ENCODE measurements around the gene SUFU.

The SUFU gene

GRCh38 chr10:102670871-102671434 is 167.2 kb downstream of the SUFU start:
- DNase-seq (ENCODE audit: low read depth, low spot score), result no peak

- no peak for DNase-seq (ENCODE audit: low read depth, low spot score)
These were observed 169.6 kb downstream of the SUFU start for GRCh38 chr10:102673236-102673818.

GRCh38 chr10:102673819-102674511 is 170.2 kb downstream of the SUFU start:
- DNase-seq (ENCODE audit: low read depth, low spot score), result peak; percentile 36

- DNase-seq (ENCODE audit: low read depth, low spot score), result no peak
These were observed 170.8 kb downstream of the SUFU start for GRCh38 chr10:102674566-102674965.

- no peak for DNase-seq (ENCODE audit: low read depth, low spot score)
These were observed 171.4 kb downstream of the SUFU start for GRCh38 chr10:102675011-102675665.

- no peak for DNase-seq (ENCODE audit: low read depth, low spot score)
These were observed 172.1 kb downstream of the SUFU start for GRCh38 chr10:102675666-102676533.

- DNase-seq (ENCODE audit: low read depth, low spot score), result no peak
These were observed 173.0 kb downstream of the SUFU start for GRCh38 chr10:102676534-102677315.

- no peak for DNase-seq (ENCODE audit: low read depth, low spot score)
These were observed 173.7 kb downstream of the SUFU start for GRCh38 chr10:102677331-102678067.

- no peak for DNase-seq (ENCODE audit: low read depth, low spot score)
These were observed 174.3 kb downstream of the SUFU start for GRCh38 chr10:102678068-102678400.

- DNase-seq (ENCODE audit: low read depth, low spot score), result no peak
These were observed 175.1 kb downstream of the SUFU start for GRCh38 chr10:102678842-102679289.

GRCh38 chr10:102679596-102679995 is 175.8 kb downstream of the SUFU start:
- DNase-seq (ENCODE audit: low read depth, low spot score), result no peak

GRCh38 chr10:102681696-102682095 is 177.9 kb downstream of the SUFU start:
- no peak for DNase-seq (ENCODE audit: low read depth, low spot score)

GRCh38 chr10:102682416-102682815 is 178.6 kb downstream of the SUFU start:
- DNase-seq (ENCODE audit: low read depth, low spot score), result no peak

- DNase-seq (ENCODE audit: low read depth, low spot score), result no peak
These were observed 179.2 kb downstream of the SUFU start for GRCh38 chr10:102682981-102683380.

Data from activated CD4-positive, CD25-positive, alpha-beta regulatory T cell treated with anti-CD3 and anti-CD28 coated beads, Interleukin-2, amount 50 U/mL, for 16 hours (primary cell).